GM19328 (cell line): ENCODE data around the gene IQSEC1.

ENCODE experiments used
- ATAC-seq: cut with Tn5 transposase; IDR thresholded peaks from one replicate; pipeline ENCODE4 v1.9.1; 2021; ENCODE audit warnings: mild to moderate bottlenecking, moderate library complexity; ENCODE audit not compliant: unreplicated experiment

Gene IQSEC1

DNA sequence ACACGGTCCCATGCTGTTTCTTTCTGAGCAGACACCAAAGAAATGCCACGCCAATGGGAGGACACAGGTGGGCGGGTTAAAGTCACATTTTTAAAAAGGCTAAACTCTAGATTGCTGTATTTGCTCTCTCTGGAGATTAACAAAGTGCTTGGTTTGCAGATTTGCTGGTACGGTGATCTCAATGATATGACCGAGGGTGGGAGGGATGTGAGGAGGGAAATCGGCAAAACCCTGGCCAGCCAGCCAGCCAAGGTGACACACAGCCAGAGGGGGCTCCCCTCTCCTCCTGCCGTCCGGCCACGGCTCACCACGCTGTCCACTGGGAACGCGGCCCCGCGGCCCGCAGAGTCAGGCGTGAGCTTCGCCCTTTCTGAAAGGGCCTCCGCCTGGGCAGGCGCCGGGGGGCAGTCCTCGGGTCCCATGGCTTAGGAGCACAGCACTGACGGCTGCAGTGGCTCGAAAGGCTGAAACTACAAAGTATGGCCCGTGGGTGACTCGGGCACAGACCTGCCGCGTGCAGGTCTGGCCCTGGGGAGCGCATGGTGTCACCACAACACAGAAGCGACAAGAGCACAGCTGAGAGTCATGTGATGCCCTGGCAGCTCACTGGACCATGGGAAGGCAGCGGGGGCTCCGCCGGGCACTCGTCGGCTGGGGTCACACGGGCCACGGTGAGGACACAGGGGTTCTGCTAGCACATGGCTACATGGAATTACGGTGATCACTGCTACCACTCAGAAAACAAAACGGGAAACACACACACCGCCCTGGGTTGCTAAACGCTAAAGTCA lies 174.1 kb downstream of the IQSEC1 start:
- ATAC-seq = no peak

GRCh38 chr3:12898290-12898964 lies 174.8 kb downstream of the IQSEC1 start:
- no peak for ATAC-seq

DNA sequence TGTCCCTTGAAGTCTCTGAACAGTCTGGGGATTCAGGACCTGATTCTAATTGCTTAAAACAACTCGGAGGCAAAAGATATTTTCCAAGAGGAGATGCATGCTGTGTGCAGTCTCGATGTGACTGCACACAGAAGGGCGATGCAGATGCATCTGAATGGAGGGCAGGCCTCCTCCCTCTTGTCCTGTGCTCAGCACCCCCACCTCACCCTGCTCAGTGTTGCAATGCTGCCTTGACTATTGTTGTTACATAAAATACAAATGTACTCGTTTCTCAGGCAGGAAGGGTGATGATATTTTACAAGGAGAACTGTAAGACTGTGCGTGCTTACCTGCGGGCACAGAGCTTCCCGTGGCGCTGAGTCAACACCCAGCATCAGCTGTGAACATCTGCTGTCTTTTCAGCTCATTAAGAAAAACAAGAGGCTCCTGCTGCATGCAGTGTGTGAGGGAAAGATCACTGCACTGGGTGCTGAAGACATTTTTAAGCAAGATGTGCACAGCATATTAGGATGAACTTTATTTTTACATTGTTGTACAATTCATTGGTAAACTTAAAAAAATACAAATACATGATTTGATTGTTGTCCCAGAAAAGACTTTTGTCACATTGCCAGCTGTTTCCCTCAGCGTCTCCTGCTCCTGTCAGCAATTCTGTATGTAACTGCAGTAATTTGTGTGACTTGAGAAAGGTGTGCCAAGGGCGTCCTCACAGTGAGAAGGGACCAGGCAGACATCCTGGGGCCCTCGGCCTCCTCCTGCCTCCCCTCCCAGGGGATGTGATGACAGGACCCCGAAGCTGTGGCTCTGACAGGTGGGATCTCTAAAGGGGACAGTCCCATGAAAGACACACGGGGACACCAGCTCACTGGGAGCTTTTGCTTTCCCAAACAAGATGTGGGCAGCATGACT lies 175.6 kb downstream of the IQSEC1 start:
- no peak for ATAC-seq

DNA sequence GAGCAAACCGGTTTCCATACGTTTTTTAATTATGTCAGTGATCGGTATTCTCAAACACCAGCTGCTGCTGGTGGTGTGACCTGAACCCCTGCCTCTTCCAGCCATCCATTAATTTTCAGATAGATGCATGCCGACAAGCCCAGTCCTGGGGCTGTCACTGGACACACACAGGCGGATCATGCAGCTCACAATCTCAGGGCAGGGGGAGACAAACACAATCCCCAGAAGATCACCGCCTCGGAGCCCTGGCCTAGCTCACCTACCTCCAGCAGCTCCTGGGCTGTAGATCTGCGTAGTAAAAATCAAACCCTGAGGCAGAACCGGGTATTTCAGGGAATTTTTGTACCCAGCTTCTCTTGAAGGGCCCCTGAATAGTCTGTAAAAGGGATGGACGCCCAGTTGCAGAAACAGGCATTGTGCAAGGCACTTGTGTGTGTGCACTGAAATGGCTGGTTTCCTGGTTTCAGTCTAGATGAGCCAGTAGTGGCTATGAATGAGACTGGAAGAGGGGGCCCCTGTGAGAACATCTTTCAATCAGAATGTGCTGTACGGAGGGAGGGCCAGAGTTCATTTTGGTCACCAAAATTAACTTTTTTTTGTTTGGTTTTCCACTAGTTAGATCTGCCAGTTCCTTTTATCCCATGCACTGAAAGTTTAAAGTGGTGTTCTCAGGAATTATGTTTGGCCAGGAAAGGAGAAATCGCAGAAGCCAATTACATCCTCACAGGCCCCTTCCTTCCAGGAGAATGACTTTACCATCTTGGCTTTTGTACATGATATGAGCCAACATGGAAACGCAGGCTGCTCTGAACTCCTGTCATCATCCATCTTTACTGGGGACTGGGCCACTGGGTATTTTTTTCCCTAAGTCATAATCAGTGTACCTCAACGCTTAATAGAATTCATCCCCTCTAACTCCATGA lies 176.9 kb downstream of the IQSEC1 start:
- no peak for ATAC-seq

- ATAC-seq = no peak
Measured at GRCh38 chr3:12895391-12896062, 177.7 kb downstream of the IQSEC1 start.

DNA sequence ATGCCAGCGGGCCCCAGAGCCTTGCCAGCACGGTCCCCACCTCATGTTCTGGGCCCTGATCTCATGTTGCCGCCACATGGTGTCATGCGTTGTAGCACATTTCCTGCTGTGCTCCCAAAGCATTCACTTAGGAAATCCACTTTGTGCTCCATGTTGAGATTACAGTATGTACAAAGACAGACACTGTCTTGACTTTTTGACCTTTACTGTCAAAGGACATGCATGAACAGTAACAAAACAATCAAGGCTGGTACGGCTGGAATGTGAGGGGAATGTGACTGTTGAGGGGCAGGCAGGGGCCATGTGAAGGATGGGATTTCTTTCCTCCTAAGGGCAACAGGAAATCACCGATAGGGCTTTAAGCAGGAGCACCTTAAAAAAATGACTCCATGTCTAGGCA lies 178.6 kb downstream of the IQSEC1 start:
- ATAC-seq = no peak

DNA sequence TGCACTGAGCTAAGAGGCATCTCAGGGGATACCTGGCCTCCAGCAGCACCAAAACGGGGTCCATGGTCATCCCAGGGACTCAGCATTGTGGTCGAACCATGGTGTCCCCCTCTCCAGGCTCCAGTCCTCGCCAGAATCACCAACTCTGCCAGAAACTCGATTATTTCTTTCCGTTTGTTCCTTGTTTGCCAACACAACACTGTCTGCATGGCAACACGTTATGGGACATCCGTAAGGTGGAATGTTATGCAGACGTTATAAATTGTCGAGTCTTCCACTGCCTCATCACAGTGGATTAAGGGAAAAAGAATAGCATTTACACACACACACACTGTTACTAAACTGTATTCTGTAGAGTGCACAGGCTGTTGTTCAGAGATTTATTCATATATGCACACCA lies 179.4 kb downstream of the IQSEC1 start:
- ATAC-seq = no peak

- ATAC-seq = no peak
Measured at GRCh38 chr3:12893247-12893646, 180.0 kb downstream of the IQSEC1 start.

DNA sequence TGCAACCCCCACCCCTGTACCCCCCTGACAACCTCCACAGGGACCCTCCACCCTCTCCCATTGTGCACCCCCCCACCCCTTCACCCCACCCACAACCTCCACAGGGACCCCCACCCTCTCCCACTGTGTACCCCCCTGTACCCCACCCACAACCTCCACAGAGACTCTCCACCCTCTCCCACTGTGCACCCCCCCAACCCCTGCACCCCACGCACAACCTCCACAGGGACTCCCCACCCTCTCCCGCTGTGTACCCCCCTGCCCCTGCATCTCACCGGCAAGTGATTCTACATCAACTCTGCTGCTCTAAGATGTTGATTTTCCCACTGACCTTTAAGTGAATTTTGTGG lies 180.4 kb downstream of the IQSEC1 start:
- ATAC-seq = no peak

GRCh38 chr3:12891985-12892839 lies 181.0 kb downstream of the IQSEC1 start:
- no peak for ATAC-seq

DNA sequence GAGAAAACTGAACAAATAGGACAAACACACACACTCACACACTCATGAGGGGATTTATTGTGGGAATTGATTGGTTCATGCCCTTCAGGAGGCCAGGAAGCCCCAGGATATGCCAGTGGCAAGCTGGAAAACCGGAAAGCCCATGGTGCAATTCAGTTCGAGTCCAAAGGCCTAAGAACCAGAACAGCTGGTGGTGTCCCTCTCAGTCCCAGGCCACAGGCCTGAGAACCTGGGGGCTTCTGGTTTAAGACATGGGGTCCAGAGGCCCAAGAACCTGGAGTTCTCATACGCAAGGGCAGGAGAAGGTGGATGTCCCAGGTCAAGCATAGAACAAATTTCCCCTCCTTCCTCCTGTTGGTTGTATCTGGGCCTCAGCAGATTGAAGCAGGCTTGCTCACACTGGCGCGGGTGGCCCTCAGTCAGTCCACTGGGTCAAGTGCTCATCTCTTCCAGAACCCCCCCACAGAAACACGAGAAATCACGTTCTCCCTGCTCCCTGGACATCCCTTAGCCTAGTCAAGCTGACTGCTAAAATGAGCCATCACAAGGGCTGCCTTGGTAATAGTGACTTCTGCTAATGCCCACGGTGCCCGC lies 181.7 kb downstream of the IQSEC1 start:
- no peak for ATAC-seq

- ATAC-seq = no peak
Measured at GRCh38 chr3:12890610-12891390, 182.4 kb downstream of the IQSEC1 start.

GRCh38 chr3:12886736-12887135 lies 186.5 kb downstream of the IQSEC1 start:
- ATAC-seq = no peak

- no peak for ATAC-seq
Measured at GRCh38 chr3:12886106-12886679, 187.0 kb downstream of the IQSEC1 start.

GRCh38 chr3:12885583-12885930 lies 187.7 kb downstream of the IQSEC1 start:
- ATAC-seq = no peak

DNA sequence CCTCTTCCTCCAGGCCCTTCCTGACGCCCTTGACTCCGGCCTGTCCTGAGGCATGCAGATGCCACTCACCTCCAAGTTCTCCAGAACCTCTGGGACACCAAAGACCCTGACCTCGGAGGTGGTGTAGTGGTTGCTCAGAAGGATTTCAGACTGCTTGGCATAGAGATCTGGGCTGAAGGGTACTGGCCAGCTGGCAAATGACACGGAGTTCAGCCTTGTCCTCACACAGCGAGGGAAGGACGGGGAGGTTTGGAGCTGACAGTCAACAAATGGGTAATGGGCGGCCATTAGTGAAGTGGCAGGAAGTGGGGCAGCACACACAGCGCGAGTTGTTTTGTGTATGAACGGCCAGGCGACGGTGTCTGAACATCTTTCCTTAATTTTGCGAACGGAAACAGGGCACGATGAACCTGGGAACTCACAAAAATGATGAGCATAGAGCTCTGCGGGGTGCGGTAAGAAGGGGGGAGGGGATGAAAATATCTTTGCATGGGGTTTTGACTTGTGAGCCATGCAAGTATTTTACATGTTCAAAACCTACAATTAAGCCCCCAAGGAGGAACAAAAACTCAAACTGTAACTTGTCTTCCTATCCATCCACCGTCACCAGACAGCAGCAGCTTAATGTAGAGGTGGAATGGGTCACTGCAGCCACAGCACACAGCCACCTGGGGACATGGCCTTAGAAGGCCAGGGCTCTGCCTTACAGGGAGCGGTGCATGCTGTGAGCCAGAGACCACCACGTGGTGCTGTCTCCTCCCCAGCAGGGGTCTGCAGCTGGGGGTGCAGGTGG lies 188.2 kb downstream of the IQSEC1 start:
- ATAC-seq = no peak

DNA sequence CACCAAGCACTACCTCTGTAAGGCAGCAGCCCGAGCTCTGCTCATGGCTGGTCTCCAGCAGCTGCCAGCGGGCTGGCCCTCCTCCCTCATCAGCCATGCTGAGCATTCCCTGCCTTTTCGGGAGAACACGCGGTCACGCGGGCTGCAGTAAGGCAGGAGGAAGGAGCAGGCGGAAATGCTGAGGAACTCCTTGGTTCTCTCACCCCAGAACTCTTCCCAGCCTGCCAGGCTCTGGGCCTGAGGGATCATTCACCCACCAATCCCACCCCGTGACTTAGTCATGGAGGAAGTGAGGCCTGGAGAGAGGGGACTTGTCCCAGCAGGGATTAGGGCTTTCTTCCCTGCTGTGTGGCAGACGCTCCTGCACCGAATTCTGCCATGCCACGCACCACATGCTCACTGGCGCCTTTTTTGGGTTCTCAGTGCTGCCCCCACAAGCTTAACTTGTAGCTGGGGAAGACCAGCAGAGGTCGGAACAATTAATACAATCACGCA lies 189.0 kb downstream of the IQSEC1 start:
- ATAC-seq = no peak
